ENCODE data around the gene APBA2.

DNA sequence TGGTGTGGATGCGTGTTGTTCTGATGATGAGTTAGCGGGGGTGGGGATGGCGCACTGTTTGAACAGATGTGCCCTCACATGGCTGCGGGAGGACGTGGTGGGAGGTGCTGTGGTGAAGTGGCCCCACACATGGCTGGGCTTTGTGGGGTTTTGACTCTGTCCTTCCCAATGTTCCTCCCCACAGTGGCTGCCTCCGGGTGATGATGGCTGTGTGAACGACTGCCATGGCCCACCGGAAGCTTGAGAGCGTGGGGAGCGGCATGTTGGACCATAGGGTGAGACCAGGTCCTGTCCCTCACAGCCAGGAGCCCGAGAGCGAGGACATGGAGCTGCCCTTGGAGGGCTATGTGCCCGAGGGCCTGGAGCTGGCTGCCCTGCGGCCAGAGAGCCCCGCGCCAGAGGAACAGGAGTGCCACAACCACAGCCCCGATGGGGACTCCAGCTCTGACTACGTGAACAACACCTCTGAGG, 167.9 kb downstream of the APBA2 start:
- TF ChIP-seq, protein P1, sequence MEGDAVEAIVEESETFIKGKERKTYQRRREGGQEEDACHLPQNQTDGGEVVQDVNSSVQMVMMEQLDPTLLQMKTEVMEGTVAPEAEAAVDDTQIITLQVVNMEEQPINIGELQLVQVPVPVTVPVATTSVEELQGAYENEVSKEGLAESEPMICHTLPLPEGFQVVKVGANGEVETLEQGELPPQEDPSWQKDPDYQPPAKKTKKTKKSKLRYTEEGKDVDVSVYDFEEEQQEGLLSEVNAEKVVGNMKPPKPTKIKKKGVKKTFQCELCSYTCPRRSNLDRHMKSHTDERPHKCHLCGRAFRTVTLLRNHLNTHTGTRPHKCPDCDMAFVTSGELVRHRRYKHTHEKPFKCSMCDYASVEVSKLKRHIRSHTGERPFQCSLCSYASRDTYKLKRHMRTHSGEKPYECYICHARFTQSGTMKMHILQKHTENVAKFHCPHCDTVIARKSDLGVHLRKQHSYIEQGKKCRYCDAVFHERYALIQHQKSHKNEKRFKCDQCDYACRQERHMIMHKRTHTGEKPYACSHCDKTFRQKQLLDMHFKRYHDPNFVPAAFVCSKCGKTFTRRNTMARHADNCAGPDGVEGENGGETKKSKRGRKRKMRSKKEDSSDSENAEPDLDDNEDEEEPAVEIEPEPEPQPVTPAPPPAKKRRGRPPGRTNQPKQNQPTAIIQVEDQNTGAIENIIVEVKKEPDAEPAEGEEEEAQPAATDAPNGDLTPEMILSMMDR (conservative IDR thresholded peaks at IDR 0.05): no peak
- no peak for TF ChIP-seq ZFX (IDR thresholded peaks at IDR 0.05)

Measured in C4-2B (cell line).